CD4-positive, alpha-beta T cell treated with Interferon alpha-2 for 1 hour (primary cell): Measurements from ENCODE around the gene SPTY2D1.
"Not testable (repeated sequence)": the region's sequence is repeated elsewhere in the genome, so short reads cannot be mapped to it uniquely, and the experiment has no call there.

Experiments used
- DNase-seq, 2 donors: peaks; one replicate each; pipeline ENCODE4 v3.0.0-alpha.2; 2020 to 2022

SPTY2D1 gene, protein sequence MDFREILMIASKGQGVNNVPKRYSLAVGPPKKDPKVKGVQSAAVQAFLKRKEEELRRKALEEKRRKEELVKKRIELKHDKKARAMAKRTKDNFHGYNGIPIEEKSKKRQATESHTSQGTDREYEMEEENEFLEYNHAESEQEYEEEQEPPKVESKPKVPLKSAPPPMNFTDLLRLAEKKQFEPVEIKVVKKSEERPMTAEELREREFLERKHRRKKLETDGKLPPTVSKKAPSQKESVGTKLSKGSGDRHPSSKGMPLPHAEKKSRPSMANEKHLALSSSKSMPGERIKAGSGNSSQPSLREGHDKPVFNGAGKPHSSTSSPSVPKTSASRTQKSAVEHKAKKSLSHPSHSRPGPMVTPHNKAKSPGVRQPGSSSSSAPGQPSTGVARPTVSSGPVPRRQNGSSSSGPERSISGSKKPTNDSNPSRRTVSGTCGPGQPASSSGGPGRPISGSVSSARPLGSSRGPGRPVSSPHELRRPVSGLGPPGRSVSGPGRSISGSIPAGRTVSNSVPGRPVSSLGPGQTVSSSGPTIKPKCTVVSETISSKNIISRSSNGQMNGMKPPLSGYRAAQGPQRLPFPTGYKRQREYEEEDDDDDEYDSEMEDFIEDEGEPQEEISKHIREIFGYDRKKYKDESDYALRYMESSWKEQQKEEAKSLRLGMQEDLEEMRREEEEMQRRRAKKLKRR

DNA sequence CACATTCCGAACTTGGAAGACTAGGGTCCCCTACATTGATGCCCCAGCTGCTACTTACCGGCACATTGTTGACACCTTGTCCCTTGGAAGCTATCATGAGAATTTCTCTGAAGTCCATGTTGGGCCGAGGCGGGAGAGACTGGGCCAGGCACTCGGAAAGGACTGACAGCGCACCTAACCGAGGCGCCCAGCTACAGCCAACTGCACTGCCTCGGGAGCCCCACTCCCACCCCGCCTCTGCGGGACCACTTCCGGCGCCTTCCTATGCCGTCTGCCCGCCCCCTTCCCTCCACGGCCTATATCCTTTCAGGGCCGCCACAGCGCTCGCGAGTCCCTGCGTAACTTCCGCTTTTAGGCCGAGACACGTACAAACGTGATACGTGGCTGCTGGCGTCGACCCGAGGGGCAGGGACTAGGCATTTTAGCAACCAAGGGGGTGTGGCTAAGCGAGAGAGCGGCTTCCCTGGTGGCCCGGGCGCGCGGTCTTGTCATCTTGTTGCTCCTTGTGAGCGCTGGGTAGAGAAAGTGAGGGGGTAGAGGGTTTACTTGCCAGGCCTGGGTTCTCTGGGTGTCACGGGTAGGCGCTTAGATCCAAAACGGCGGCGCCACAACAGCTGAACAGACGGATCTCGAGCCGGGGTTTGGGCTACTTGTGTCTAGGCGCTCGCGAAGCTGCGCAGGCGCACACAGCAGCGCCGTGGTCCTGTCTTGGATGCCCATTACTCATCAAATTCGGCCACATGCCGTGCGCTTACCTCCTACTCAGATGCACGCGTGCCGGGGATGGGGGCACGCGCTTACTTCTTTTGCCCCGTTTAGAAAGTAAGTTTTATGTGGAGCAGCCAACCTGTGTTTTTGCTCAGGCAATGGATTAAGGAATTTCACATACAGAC is at the start of gene SPTY2D1:
Gene SPTY2D1 (minus strand): TSS at position 203 of the 893 bp plus-strand sequence. CDS start 85 bp downstream, at position 118.
- peak; percentile 98 to 99 for DNase-seq

DNA sequence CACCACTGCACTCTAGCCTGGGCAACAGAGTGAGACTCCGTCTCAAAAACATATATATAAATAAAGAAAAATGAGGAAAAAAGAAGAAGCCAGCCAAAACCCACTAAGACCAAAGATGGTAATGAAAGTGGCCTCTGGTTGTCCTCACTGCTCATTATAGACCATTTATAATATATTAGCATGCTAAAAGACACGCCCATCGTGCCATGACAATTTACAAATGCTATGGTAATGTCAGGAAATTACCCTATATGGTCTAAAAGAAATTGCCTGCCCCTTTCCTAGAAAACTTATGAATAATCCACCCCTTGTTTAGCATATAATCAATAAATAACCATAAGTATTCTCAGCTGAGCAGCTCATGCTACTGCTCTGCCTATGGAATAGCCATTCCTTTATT is 48.3 kb upstream of the SPTY2D1 start:
- no peak for DNase-seq

DNA sequence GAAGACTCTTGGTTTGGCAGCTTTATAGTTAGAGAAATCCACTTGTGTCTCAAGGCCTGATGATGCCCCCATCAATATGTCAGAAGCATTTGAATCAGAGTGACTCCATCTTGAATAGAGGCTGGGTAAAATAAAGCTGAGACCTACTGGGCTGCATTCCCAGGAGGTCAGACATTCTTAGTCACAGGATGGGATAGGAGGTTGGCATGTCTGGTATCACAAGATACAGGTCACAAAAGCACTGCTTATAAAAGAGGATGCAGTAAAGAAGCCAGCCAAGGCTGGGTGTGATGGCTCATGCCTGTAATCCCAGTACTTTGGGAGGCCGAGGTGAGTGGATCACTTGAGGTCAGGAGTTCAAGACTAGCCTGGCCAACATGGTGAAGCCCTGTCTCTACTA is 47.8 kb upstream of the SPTY2D1 start:
- not testable (repeated sequence) for DNase-seq

DNA sequence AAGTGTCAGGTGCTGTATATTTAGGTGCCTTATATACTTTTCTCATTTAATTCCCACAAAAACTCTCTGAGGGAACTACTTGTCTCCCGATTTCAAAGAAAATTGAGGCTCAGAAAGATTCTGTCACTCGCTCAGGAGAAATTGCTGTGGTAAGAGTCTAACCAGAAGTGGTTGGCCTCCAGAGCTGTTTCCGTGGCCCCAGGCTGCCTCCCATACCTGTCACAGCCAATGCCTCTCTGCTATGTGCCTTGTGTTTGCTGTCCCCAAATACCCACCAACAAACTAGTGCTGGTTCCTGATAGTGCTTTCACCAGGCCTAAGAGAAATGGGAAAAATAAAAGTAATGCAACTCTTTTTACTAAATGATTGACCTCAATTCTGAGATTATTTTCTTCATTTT is 43.4 kb upstream of the SPTY2D1 start:
- no peak for DNase-seq

DNA sequence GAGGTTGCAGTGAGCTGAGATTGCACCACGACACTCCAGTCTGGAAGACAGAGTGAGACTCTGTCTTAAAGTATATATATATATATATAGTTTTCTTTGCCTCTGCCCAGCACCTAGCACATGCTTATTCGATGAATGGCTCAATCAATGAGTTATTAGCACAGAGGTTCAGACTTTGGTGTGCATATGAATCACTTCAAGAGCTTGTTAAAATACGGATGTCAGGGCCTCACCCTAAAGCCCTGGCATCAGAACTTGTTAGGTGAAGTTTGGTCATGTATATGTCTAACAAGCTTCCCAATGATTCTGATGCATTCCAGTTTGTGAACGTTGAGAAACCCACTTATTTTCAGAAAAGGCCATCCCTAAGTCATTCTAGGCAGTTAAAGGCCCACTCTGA is 42.7 kb upstream of the SPTY2D1 start:
- no peak for DNase-seq

DNA sequence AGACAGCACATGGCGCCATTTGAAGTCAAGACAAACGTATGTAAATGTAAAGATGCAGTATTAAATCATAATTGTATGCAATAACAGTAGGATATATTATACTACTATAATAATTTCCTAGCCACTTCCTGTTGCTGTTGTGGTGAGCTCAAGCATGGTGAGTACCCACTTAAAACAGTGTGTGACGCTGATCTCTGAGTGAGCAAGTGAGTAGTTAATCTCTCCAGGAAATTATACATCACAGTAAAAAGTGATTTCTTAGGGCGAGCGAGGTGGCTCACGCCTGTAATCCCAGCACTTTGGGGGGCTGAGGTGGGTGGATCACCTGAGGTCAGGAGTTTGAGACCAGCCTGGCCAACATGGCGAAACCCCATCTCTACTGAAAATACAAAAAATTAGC is 38.1 kb upstream of the SPTY2D1 start:
- peak; percentile 52 to 75 for DNase-seq

DNA sequence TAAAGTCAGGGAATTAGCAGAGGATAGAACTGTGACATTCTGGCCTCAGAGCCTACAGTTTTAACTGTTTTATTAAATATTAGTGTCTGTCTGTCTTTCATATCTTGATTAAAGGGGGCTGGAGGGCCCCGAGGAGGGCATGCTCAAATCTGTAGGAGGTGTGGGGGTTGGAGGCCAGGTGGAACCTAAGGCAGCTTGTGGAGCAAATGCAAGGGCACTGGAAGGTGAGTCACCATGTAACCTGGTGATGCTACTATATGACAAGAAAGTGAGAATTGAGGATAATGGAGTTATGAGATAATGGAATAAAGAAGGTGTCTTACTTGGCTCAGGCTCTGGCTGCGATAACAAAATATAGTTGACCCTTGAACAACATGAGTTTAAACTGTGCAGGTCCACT is 37.1 kb upstream of the SPTY2D1 start:
- DNase-seq, result no peak

DNA sequence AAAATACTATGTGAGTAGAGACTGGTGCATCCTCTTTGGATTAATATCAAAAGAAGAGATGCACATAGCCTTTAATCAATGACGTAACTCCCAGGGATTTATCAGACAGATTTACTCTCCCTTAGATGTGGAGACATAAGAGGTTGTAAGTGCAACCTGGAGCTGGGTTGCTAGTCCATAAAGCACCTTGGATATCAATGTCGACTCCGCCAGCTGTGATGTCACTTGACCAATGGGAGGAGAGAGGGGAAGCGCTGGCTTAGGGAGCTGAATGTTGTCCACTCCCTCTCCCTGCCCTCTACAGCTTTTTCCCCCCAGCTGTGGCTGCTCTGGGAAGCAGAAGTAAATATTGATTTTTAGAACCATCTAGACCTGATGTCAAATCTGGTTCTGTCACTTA is 35.6 kb upstream of the SPTY2D1 start:
- DNase-seq, result no peak

DNA sequence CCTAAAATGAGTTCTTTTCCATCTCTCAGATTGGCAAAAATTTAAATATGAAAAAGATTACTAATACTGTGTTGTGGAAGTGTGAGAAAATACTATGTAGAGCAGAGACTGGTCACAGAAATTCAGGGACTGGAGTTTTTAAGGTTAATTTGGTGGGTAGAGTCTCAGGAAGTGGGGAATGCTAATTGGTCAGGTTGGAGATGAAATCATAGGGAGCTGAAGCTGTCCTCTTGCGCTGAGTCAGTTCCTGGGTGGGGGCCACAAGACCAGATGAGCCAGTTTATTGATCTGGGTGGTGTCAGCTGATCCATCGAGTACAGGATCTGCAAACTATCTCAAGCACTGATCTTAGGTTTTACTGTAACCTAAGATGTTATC is 35.1 kb upstream of the SPTY2D1 start:
- DNase-seq, result peak in 1 of 2 donors; percentile 38

DNA sequence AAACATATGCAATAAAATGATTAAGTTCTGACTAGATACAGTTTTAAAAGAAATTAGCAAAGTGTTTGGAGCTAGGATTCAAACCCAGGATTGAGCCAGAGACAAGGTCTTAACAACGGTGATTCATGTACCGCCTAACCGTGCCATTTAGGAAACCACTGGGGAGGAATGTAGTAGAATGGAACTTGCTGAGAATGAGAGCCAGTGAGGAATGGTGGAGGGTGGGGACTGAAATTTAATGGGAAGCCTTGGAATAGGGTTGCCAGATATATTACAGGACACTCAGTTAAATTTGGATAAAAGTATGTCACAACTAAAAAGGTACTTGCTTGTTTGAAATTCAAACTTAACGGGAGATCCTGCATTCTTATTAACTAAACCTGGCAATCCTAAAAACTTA is 34.0 kb upstream of the SPTY2D1 start:
- DNase-seq, result no peak

DNA sequence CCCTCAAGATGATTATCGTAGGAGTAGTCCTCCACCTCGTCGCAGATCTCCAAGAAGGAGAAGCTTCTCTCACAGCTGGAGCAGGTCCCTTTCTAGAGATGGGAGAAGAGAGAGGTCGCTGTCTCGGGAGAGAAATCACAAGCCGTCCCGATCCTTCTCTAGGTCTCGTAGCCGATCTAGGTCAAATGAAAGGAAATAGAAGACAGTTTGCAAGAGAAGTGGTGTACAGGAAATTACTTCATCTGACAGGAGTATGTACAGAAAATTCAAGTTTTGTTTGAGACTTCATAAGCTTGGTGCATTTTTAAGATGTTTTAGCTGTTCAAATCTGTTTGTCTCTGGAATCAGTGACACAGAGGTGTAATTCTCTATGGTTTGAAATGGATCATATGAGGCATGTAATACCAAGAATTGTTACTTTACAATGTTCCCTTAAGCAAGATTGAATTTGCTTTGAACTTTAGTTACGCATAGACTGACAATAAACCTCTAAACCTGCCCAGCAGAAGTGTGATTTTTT is 31.3 kb upstream of the SPTY2D1 start:
- DNase-seq, result peak in 1 of 2 donors; percentile 9

DNA sequence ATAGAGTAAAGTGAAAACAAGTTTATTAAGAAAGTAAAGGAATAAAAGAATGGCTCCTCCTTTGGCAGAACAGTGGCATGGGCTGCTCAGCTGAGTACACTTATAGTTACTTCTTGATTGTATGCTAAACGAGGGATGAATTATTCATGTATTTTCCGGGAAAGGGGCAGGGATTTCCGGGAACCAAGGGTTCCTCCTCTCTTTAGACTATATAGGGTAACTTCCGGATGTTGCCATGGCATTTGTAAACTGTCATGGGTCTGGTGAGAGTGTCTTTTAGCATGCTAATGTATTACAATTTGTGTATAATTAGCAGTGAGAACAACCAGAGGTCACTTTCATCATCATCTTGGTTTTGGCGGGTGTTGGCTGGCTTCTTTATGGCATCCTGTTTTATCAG is 23.5 kb upstream of the SPTY2D1 start:
- no peak for DNase-seq

DNA sequence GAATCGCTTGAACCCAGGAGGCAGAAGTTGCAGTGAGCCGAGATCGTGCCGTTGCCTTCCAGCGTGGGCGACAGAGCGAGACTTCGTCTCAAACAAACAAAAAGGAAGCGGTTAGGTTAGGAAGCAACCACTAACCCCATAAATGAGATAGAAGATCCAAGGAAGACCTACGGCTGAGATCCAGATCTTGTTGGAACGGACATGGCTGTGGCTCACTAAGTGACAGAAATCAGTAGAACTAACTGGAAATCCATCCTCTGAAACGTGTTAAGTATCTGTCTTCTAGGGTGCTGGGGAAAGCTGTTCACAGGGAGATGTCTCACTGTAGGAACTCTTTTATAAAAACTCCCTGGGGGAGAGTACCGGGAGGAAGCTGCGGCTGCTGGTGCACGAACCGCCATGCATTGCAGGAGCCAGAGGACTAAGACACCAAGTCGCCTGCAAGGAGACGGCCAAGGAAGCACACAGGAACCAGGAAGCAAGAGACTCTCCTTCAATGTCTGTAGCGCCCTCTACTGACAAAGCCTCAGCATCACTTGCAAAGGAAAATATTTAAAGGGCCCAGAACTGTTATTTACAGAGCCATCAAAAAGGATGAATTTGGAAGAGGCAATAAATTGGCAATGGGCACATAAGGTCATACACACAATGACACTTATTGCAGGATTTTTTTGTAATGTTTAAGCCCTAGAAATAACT is 16.9 kb upstream of the SPTY2D1 start:
- peak; percentile 28 to 70 for DNase-seq

DNA sequence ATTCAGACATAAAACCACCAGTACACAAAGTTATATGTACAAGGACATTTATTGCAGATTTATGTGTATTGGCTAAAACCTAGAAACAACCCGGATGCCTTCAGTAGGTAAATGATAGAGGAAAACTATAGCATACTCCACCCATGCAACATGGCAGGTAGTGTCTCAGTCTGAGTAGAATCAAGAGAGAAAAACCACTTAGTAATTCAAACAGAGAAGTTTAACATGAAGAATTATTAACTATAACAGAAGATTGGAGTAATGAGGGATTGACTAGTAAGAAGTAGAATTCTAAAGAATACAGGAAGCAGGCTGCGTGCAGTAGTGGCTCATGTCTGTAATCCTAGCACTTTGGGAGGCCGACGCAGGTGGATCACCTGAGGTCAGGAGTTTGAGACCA is 16.2 kb upstream of the SPTY2D1 start:
- no peak for DNase-seq

DNA sequence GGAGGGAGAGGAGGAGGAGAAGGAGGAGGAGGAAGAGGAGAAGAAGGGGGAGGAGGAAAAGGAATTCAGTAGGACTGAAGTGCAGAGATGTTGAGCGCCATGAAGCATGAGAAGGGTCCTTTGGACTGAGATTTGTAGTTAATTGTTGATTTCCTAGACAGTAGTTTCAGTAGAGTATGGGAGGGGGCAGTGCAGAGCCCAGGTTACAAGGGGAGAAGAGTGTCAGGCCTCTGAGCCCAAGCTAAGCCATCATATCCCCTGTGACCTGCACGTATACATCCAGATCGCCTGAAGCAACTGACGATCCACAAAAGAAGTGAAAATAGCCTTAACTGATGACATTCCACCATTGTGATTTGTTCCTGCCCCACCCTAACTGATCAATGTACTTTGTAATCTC is 8.9 kb upstream of the SPTY2D1 start:
- not testable (repeated sequence) for DNase-seq

DNA sequence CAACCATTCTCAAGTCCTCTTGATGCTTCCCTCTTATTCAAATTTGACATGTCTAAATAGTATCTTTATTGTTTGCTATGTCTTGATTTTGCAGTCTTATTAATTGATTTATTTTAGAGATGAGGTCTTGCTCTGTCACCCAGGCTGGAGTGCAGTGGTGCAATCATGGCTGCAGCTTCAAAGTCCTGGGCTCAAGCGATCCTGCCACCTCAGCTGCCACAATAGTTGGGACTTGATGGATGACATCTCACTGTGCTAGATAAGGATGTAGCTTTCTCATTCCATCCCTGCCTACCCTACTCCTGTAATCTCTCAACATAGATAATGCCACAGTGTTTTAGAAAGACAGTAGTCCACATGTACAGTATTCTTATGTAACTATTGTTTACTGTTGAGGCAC is 7.5 kb upstream of the SPTY2D1 start:
- no peak for DNase-seq

DNA sequence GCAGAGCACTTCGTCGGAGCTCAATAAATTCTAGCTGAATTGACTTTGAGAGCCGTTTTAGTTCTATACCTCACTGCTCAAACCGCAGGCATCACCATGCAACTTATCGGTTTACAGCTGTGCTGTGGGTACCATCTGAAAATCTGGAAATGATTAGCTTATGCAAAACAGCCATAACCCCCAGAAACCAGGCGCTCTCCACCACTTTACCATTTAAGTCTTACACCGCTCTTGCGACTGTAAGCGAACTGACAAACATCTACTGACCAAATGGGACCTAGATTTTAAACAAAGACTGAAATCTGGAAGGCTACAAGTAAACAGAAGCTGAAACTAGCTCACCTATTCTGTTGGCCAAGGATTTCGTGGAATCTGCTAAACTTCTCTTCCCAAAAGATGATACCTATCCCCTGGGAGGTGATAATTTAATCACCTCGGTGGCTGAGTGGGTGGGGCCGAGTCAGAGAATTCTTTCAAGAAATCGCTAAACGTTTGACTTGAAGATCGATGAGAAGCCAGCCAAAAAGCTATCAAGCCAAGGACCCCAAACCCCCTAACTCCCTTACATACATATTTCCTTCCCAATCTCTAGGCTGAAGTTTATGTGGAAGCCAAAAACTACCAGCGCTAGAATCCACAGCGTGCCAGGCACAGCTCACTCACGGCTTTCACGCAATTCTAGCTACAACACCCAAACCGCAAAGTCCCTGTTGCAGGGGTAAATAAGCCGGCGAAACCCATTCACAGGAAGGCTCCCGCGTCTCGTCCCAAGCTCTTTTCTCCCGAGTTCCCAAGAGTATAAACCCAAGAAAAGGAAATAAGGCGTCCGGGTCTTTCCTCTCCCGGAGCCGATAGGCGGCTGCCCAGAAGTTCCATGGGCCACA is 644 bp downstream of the SPTY2D1 start:
- peak in 1 of 2 donors; percentile 31 for DNase-seq

DNA sequence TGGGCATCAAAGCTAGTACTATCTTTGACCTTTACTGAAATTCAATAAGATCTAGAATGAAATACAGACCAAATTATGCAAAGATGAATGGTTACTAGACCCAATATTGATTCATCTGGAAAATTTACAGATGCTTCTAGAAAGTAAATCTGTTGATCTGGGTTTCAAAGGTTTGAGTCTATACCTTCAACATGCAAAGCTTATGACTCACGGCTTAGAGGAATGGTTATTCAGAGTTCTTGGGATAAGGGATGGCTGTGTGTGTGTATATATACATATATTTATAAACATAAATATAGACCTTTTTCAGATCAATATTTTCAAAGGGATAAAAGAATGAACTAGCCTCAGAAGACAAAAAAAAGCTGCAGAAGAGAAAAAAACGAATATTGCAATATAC is 1.3 kb downstream of the SPTY2D1 start:
- no peak for DNase-seq

DNA sequence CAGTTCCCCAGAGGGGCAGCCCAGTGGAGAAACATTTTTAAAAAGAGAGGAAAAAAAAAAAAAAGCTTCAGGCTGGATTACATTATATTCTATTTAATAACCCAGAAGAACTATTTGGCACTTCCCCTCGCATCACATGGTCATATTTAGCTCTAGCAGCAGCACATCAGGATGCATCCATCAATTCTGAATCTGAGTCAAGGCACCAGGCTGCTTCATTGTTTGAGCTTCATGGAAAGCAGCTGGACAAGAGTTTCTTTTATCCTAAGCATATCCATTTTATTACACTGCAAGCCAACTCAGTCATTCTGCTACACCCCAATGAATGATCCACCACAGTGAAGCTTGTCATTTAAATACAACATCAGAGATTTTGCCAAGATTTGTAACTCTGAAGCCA is 10.0 kb downstream of the SPTY2D1 start:
- no peak for DNase-seq

DNA sequence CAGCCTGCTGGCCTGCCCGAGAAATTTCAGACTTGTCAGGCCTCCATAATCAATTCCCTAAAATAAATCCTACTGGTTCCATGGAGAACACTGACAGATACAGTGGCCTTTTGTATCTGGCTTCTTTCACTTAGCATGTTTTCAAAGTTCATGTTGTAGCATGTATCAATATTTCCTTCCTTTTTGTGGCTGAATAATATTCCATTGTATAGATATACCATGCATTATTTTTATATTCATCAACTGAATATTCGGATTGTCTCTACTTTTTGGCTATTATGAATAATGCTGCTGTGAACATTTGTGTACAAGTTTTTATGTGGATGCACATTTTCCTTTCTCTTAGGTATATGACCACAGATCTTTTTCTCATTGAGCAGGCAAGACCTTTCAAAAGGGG is 10.4 kb downstream of the SPTY2D1 start:
- DNase-seq, result no peak

DNA sequence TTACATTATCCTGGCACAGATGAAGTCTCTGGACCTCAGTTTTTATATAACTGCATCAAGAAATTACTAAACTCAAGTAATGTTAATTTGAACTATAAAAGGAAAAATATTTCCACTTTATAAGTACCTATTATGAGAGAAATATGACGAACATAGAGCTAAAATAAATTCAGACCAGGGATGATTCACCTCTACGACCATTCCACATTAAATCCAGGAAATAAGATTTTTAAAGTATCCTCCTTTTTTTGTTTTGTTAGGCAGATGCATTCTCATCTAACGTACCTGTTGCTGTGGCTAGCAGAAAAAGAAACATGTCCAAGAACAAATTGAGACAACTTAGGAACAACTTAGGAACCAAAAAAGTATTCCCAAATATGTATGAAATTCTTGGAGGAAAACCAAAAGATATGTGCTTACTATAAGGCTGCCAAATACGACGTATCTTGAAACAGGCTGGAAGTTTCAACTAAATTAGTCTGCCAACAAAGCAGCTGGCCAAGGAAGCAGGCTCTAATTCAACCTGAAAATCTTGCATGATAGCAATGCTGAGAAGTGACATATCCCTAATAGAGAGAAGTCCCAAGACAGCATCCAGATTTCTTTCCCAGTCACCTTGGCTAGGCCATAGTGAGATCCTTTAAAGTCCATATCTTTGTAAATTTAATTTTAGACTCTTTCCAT is 15.7 kb downstream of the SPTY2D1 start:
- DNase-seq, result no peak
